ENCODE measurements around the gene COX11.

Gene COX11, protein sequence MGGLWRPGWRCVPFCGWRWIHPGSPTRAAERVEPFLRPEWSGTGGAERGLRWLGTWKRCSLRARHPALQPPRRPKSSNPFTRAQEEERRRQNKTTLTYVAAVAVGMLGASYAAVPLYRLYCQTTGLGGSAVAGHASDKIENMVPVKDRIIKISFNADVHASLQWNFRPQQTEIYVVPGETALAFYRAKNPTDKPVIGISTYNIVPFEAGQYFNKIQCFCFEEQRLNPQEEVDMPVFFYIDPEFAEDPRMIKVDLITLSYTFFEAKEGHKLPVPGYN

DNA sequence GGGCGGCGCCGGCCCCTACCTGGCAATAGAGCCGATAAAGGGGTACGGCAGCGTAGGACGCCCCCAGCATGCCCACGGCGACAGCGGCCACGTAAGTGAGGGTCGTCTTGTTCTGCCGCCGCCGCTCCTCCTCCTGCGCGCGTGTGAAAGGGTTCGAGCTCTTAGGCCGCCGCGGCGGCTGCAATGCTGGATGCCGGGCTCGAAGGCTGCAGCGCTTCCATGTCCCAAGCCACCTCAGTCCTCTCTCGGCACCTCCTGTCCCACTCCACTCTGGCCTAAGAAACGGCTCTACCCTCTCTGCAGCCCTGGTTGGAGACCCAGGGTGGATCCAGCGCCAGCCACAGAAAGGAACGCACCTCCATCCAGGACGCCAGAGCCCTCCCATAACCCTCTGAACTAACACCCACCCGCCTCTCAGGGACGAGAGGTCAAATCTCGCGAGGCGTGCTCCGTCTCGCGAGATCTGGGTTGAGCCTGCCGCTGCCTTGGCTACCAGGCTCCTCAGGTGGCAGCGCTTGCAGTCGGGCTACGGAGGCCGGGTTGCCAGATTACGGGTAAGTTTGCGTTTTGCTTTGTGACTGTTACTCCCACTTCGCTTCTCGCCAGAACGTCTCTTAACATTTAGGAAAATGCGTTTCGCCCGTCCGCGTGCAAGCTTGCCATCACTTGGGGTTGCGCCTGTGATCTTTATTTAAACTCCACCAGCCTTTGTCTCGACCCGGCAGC is at the start of gene COX11, which contains the start of gene STXBP4:
Gene COX11 (minus strand): TSS at position 393 of the 726 bp plus-strand sequence. CDS start 8 bp downstream, at position 385.
Gene STXBP4 (plus strand): TSS at position 504 of the 726 bp plus-strand sequence. CDS start 17,455 bp downstream, outside the sequence.
- peak; percentile 98 for DNase-seq

DNA sequence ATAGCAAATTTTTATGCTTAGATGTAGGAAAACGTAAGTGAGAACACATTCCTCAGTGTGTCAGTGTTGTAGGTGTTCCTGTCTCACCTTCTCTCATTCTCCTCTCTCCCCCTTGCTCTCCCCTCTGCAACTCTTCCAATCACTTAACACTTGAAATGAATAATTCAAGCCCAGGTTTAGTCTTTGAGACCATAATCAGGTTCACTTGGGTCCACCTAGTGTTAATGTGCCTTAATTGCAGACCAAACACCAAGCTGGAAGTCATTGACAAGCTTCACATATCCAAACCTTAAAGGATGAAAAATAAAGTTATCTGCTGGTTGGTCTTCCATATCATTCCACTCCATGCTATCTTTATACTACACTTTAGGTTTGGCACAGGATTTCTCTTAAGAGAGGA is 37.1 kb upstream of the COX11 start:
- DNase-seq, result no peak

DNA sequence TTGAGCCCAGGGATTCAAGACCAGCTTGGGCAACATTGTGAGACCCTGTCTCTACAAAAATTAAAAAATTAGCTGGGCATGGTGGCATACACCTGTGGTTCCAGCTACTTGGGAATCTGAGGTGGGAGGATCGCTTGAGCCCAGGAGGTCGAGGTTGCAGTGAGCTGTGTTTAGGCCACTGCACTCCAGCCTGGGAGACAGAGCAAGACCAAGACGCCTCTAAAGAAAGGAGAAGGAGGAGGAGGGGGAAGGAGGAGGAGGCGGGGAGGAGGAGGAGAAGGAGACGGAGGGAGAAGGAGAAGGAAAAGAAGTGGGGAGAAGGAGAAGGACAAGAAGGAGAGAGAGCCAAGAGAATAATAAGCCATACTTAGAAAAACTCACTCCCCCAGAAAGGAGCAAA is 36.0 kb upstream of the COX11 start:
- DNase-seq, result no peak

DNA sequence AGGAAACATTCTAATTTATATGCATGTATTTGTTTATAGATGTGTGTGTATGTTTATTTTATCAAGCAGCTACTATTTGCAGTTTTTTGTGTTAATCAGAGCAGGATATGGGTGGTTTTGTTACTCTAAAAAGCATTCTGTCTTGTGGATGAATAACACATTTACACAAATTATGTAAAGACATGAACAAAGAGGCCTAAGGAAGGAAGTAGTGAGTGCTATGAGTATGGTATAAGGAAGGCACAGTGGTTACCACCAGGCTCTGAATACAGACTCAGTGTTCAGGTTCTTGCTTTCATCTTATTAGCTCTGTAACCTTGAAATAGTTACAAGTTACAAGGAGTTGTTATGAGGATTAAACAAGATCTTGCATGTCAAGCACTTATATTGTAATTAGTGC is 34.0 kb upstream of the COX11 start:
- no peak for DNase-seq

DNA sequence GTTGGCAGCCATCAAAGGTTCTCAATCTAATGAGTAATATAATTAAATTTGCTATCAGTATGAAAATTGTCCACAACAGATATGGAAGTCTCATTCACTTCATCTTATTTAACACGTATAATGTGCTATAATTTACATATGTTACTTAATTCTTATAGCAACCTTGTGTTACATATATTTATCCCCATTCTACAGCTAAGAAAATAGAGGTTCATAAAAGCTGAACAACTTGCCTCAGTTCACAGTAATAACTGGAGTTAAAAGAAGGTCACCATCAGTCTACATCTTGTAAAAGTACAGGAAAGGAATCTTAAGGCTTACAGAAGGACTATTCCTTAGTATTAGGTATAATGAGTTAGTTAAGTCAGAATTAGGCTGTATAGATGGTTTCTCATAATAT is 28.0 kb upstream of the COX11 start:
- no peak for DNase-seq

DNA sequence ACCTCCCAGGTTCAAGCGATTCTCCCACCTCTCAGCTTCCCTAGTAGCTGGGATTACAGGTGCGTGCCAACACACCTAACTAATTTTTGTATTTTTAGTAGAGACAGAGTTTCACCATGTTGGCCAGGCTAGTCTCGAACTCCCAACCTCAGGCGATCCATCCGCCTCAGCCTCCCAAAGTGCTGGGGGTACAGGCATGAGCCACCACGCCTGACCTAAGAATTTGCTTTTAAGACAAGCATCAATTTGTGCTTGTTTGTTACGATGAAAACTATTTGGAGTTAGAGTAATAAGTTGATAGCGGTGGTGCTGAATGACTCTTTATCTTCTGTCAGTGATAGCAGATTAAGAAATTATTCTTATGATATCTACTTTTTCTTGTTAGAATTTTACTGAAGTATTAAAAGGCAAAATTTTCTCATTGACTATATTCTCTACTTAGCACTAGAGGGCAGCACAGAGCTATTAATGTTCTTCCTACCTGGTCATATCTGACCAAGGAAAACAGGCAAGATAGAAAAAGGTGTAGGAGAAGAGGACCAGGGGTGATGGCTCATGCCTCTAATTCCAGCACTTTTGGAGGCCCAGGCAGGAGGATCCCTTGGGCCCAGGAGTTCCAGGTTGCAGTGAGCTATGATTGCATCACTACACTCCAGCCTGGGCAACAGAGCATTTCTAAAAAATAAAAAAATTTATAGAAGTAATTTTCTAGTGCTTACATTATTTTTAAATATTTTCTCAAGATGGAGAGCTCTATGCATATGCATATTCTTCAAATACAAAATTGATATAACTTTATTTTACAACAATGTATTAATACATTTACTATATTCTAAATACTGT is 24.6 kb upstream of the COX11 start:
- peak; percentile 69 for DNase-seq

DNA sequence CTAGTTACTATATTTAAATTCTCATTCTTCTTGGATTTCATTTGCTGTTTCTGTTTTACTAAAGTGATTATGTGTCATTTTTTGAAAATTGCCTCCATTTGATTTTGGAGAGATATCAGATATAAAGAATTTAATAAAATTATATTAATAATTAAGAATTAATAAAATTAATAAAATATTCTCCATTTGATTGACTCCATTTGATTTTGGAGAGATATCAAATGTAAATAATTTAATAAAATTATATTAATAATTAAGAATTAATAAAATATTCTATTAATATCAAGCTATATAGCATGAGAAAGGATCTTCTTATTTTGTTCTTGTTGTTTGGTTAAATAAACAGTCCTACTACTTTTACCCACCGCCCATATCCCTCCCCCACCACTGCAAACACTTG is 23.1 kb upstream of the COX11 start:
- no peak for DNase-seq

DNA sequence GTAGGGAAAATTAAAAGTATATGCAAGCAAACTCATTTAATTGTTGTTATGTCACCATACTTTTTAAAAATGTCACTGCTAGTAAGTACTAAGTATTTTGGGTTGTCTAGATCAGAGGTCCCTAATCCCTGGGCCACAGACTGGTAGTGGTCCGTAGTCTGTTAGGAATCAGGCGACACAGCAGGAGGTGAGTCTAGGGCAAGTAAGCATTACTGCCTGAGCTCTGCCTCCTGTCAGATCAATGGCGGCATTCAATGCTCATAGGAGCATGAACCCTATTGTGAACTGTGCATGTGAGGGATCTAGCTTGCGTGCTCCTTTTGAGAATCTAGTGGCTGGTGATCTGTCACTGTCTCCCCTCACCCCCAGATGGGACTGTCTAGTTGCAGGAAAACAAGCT is 21.7 kb upstream of the COX11 start:
- no peak for DNase-seq

DNA sequence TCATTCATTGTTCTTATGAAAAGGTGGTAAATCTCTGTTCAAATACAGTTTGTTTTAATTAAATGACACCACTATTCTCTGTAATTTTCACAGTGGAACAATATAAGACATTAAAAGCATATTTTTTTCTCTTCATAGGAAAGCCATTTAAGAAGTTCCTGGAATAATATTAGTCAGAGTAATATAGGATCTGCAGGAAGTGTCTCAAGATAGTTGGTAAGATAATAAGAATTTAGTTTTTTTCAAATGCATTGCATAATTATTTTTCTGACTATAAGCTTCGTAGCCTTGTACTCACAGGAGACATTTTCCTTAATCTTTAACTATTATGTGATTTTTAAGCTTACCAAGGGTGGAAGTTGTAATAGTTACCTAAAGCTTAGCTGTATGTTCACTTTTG is 17.0 kb upstream of the COX11 start:
- DNase-seq, result no peak

DNA sequence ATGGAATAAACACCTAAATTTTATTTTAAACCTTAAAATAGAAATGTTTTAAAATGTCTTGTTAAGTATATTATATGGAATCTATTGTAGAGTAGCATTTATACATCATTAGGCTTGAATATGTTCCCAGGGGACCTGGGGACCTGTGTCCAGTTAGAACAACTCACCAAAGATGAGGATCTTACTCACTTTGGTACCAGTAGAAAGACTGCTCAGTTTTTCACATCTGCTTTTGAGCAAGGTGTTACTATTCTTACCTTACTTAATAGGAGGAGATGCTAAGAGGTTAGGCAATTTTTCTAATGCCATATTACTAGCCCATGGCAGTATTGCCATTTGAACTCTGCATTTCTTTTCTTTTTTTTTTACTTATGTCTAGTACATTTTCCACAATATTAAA is 14.8 kb upstream of the COX11 start:
- DNase-seq, result no peak

DNA sequence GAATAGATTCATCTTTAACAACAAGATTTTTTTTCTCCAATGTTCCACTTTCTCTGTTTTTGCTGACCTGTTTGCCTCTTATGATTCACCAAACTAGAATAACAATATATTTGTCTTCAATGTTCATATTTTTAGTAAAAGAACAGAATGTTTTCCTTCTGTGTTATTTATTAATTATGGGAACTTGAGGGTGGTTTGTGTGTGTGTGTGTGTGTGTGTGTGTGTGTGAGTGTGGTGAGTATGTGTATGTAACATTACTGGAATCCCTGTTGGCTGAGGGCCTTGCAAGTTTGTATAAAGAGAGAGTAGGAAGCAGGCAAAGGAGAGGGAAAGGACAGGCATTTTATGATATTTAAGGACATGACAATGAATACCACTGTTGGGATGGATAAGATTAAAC is 13.9 kb upstream of the COX11 start:
- DNase-seq, result no peak

DNA sequence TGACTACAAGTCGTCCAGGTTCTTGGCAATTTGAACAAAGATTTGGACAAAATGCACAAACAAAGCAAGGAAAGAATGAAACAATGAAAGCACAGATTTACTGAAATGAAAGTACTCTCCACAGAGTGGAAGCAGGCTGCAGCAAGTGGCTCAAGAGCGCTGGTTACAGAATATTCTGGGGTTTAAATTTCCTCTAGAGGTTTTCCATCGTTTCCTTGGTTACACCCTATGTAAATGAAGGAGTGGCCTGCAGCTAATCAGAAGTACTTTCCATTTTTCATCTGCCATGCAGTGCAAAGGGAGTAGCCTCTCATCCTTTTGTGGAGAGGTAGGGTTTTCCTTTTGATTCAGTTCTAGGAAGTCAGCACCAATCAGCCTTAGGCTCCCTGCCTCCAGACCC is 11.9 kb upstream of the COX11 start:
- no peak for DNase-seq

DNA sequence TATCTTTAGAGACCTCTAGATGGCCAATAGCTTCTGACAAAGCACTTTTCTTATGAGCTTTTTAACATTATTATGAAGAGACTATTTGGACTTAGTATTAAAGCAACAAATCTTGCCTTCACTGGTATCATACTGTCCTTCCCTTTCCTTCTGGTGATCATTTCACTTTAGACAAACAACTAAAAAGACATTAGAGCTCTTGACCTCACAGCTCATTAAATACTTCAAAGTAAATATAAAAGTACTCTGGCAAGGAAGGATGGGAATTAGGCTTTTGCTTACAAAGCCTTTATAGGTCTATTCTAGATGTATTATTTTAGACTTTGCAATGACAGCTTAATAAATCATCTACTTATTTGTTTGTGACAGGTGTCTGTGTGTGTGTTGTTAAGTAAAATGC is 11.2 kb upstream of the COX11 start:
- no peak for DNase-seq

DNA sequence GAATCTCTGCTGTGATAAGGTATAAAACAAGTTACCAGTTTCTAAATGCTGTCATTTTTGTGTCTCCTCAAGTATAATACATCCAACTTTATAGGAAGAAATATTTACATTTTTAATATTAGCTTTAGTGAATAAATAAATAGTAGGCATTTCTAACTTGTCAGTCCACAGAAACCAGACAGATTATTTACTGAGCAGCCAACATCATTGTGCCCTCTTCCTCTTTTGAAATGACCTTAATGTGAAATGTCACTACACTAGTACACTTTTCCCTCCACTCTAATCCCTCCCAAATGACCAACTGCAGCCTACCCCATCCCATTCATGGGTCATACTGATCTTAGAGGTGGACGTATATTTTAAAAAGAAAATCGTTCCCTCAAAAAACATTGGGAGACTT is 9.3 kb upstream of the COX11 start:
- no peak for DNase-seq

DNA sequence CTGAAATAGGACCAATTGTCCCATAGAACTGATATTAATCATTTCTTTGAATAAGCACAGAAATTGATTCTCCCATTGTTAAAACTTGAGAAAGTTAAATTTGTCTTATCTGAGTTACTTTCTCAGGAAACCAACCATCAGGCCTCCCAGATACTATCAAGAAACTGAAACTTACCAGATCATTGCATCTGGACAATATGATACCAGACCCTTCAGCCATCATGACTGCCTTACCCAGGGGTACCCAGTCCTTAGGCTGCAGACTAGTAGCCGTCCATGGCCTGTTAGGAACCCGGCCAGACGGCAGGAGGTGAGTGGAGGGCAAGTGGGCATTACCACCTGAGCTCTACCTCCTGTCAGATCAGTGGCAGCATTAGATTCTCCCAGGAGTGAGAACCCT is 7.9 kb upstream of the COX11 start:
- no peak for DNase-seq

DNA sequence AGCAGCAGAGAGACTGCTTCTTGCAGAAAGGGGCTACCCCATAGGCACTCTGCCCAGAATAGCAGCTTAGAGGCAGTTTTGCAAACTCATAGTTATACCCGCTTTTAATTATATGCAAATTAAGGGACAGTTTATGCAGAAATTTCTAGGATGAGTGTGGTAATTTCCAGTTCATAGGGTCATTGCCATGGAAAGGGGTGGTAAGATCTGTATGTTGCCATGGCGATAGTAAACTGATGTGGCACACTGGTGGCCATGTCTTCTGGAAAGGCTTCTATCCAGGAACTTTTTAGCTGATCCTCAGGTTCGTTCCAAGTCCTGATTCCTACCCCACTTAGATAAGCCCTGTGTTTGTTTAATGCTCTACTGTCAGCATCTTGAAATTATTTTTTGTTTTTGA is 6.3 kb upstream of the COX11 start:
- no peak for DNase-seq

DNA sequence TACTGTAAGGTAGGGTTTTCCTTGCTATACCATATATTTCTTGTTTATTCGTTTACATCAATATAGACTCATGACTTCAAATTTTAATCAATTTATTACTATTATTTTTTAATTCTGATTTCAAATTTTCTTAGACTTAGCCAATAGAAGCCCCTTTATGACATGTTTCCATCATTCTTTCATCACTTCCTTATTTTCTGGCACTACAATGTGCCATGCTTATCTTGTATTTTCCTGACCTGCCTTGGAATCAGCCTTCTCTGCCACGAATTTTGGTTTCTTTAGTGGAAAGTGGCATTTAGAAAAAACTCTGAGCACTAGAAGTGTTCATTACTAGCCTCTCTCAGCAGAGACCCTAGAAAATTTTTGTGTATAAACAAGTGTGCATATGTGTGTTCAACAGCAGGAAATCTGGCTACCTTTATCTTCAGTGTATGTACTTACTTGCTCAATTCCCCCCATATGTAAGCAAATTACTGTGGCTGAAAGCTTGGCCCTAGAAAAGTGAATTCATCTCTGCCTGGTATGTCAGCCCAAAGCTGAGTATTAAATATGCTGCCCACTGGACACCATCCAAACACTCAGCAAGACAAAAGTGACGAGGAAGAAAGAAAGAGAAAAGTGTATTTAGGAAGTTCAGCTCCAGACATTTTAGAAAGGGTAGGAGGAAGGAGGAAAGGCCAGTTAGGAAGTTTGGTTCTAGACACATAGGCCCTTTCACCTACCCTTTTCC is 4.1 kb upstream of the COX11 start:
- no peak for DNase-seq

DNA sequence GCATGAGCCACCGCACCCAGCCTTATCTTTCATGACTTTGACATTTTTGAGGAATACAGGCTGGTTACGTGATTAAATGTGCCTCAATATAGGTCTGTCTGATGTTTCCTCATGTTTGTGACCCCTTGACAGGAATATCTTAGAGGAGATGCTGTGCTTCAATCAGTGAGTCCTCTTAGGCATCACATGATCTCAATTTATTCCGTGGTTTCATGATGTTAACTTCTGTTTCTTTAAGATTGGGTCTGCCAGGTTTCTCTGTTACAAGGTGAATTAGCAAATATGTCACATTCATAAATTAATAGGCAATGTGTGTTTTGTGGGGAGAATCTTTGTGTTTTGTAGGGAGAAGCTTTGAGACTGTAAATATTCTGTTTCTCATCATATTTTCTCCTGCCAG is 3.4 kb upstream of the COX11 start:
- no peak for DNase-seq

DNA sequence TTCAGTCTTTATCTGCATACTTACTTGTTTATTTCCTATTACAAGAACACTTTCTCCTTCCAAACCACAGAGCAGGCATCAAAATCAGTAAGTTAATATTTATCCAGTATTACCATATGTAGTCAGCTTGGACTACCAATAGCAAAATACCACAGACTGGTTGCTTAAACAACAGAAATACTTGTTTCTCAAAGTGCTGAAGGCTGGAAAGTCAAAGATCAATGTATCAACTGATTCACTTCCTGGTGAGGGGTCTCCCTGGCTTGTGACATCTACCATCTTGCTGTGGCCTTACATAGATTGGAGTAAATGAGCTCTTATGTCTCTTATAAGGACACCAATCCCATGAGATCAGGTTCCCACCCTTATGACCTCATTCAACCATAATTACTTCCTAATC is 2.7 kb upstream of the COX11 start:
- DNase-seq, result no peak

DNA sequence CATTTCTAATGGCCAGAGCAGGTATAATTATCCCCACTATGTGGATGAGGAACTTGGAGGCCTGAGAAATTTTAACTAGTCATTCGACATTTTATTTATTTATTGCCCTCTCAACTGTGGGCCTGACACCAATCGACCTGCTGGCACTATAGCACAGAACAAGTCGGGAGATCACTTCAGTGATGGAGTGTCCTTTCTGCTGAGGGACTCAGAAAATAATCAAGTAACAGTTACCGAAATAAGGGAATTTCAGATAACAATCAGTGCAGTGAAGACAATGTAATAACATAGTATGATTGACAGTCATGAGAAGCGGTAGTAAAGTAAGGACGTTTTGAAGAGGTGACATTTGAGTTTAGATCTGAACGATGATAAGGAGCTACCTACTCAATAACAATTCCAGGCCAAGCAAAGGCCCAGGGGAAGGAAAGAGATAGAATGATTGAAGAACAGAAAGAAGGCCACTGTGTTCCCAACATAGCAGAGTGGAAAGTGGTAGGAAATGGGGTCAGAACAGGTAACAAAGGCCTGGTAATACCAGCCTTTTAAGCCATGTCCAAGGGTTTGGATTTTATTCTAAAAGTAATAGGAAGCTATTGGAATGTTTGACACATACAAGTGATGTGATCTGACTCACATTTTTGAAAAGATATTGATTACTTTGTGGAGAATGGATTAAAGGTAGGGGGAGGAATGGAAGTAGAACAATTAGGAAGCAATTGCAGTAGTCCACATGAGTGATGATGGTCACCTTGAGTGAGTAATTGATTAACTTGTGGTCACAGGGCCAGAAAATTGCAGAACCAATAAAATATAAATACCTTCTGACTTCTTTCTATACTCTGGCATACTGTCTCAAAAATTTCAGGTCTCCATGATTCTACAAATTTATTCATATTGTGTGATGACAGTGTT is 1.5 kb upstream of the COX11 start:
- DNase-seq, result no peak

DNA sequence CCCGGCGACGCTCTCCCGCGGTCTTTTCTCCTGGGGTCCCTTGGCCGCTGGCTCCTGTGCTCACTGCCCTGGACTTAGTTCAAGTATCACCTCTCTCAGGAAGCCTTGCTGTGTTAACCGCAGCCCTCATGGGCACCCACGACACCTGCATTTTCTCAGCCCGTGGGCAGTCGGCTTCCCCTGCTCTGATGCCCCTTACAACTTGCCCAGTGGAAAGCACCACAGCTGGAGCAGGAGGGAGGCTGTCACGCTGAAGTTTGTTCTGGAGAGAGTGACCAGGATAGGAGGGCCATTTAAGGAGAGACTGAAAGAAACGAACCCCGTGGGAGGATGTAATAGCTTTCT is 506 bp upstream of the COX11 start:
- no peak for DNase-seq

DNA sequence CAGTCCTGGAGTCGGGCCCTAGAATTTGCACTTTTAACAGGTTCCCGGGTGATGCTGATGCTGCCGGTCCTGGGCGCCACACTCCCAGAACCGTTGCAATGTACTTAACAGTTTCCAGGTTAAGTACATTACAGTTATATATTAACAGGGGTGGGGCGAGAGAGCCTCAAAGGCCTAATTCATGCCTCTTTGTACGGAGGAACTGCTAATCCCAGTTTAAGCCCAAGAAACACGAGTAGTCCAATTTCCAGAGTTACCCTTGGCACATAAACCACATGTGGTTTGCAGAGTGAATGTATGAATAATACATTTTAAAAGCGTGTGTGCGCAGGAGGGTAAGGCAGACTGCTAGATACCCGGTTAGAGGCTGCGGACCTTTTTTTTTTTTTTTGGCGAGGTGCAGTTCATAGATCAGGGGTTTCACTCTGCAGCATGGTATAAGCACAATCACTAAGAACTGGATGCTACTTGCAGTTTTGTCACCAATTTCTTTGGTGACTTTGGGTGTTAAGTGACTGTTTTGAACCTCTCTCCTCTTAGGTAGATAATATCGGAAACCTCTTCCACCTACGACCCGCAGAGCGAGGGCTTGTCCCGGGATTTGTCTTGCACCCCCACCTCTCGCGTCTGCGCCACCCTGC is 713 bp downstream of the COX11 start:
- DNase-seq, result peak; percentile 19
